Activated T-cell treated with anti-CD3 and anti-CD28 coated beads, Interleukin-2, amount 50 U/mL, for 24 hours (primary cell): ENCODE data around the gene PLLP.
A peak's percentile ranks its signal among the peaks of the same experiment; 100 is the strongest.

Source experiments
- DNase-seq: peaks from one replicate; pipeline ENCODE4 v3.0.0-alpha.2; 2020
- H3K27ac Mint-ChIP-seq: 2 replicates; pipeline ENCODE4 v1.8.0; 2020; ENCODE audit warnings: mild to moderate bottlenecking, mixed read lengths
- H3K27me3 Mint-ChIP-seq: 2 replicates; pipeline ENCODE4 v1.8.0; 2020; ENCODE audit warnings: mixed read lengths
- H3K36me3 Mint-ChIP-seq: 2 replicates; pipeline ENCODE4 v1.8.0; 2020; ENCODE audit warnings: low read depth, mixed read lengths
- H3K4me1 Mint-ChIP-seq: 2 replicates; pipeline ENCODE4 v1.8.0; 2020; ENCODE audit warnings: low read depth, mixed read lengths
- H3K4me3 Mint-ChIP-seq: 2 replicates; pipeline ENCODE4 v1.8.0; 2020; ENCODE audit warnings: mild to moderate bottlenecking, moderate library complexity, mixed read lengths
- H3K9me3 Mint-ChIP-seq: 2 replicates; pipeline ENCODE4 v1.8.0; 2020; ENCODE audit warnings: mixed read lengths

The PLLP gene

DNA sequence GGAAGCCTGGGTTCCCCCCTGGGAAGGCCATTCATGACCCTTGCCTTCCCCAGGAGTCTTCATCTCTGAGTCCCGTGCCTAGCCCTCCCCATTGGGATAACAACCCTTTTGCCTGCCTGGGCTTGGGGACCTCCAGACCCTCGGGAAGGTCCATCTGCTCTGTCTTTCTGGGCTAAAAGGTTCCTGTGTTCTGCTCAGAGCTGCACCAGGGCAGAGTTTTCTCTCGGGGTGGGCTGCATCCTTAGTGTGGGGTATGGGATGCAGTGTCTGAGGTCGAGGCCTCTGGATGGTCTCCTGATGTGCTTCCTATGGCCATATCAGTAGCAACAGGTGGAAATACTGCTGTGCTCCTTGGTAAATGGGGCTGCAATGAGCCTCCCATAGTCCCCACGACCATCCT lies 22.9 kb upstream of the PLLP start:
- H3K4me3 Mint-ChIP-seq, result no peak overlapping the region
- H3K27ac Mint-ChIP-seq, result no peak overlapping the region
- peaks cover 13% of the 10 kb centered on the region for H3K4me1 Mint-ChIP-seq
- no peaks in the 10 kb centered on the region for H3K27me3 Mint-ChIP-seq
- no peaks in the 10 kb centered on the region for H3K9me3 Mint-ChIP-seq
- DNase-seq, result no peak
- H3K36me3 Mint-ChIP-seq, result no peaks in the 10 kb centered on the region

GRCh38 chr16:57306676-57307341 lies 22.3 kb upstream of the PLLP start:
- Mint-ChIP-seq H3K4me1 (peaks cover 13% of the 10 kb centered on the region), H3K36me3 (no peaks in the 10 kb centered on the region), H3K9me3 (no peaks in the 10 kb centered on the region), H3K27me3 (no peaks in the 10 kb centered on the region), H3K27ac (no peak overlapping the region), H3K4me3 (no peak overlapping the region)
- DNase-seq, result no peak

- Mint-ChIP-seq H3K9me3 (no peaks in the 10 kb centered on the region), H3K27me3 (no peaks in the 10 kb centered on the region), H3K36me3 (no peaks in the 10 kb centered on the region), H3K4me1 (peaks cover 13% of the 10 kb centered on the region), H3K27ac (no peak overlapping the region), H3K4me3 (no peak overlapping the region)
- DNase-seq, result no peak
Measured at GRCh38 chr16:57305159-57305811, 20.8 kb upstream of the PLLP start.

- H3K4me1 Mint-ChIP-seq, result peaks cover 10% of the 10 kb centered on the region
- no peaks in the 10 kb centered on the region for H3K27me3 Mint-ChIP-seq
- H3K4me3 Mint-ChIP-seq, result no peak overlapping the region
- H3K36me3 Mint-ChIP-seq, result no peaks in the 10 kb centered on the region
- peak overlapping the region; percentile 40 for H3K27ac Mint-ChIP-seq
- no peaks in the 10 kb centered on the region for H3K9me3 Mint-ChIP-seq
- no peak for DNase-seq
Measured at GRCh38 chr16:57304169-57305061, 19.9 kb upstream of the PLLP start.

- DNase-seq, result no peak
- no peak overlapping the region for H3K4me3 Mint-ChIP-seq
- no peaks in the 10 kb centered on the region for H3K36me3 Mint-ChIP-seq
- H3K27me3 Mint-ChIP-seq, result no peaks in the 10 kb centered on the region
- H3K4me1 Mint-ChIP-seq, result peaks cover 6% of the 10 kb centered on the region
- H3K9me3 Mint-ChIP-seq, result no peaks in the 10 kb centered on the region
- no peak overlapping the region for H3K27ac Mint-ChIP-seq
Measured at GRCh38 chr16:57303910-57304168, 19.4 kb upstream of the PLLP start.

- Mint-ChIP-seq H3K4me1 (peaks cover 8% of the 10 kb centered on the region), H3K27me3 (no peaks in the 10 kb centered on the region), H3K4me3 (no peak overlapping the region), H3K9me3 (no peaks in the 10 kb centered on the region), H3K36me3 (no peaks in the 10 kb centered on the region), H3K27ac (no peak overlapping the region)
- DNase-seq, result no peak
Measured at GRCh38 chr16:57303021-57303909, 18.8 kb upstream of the PLLP start.

- DNase-seq, result no peak
- no peak overlapping the region for H3K4me3 Mint-ChIP-seq
Measured at GRCh38 chr16:57301126-57301817, 16.8 kb upstream of the PLLP start.

GRCh38 chr16:57300387-57301125 lies 16.1 kb upstream of the PLLP start:
- no peaks in the 10 kb centered on the region for H3K27me3 Mint-ChIP-seq
- no peak overlapping the region for H3K27ac Mint-ChIP-seq
- peak; percentile 100 for DNase-seq
- no peak overlapping the region for H3K4me3 Mint-ChIP-seq
- H3K36me3 Mint-ChIP-seq, result no peaks in the 10 kb centered on the region
- peaks cover 15% of the 10 kb centered on the region for H3K4me1 Mint-ChIP-seq
- H3K9me3 Mint-ChIP-seq, result no peaks in the 10 kb centered on the region

More at GRCh38 chr16:57301126-57301817, 16.8 kb upstream of the PLLP start:
- Mint-ChIP-seq H3K27ac (no peak overlapping the region), H3K4me1 (peaks cover 15% of the 10 kb centered on the region), H3K9me3 (no peaks in the 10 kb centered on the region), H3K27me3 (no peaks in the 10 kb centered on the region), H3K36me3 (no peaks in the 10 kb centered on the region)

DNA sequence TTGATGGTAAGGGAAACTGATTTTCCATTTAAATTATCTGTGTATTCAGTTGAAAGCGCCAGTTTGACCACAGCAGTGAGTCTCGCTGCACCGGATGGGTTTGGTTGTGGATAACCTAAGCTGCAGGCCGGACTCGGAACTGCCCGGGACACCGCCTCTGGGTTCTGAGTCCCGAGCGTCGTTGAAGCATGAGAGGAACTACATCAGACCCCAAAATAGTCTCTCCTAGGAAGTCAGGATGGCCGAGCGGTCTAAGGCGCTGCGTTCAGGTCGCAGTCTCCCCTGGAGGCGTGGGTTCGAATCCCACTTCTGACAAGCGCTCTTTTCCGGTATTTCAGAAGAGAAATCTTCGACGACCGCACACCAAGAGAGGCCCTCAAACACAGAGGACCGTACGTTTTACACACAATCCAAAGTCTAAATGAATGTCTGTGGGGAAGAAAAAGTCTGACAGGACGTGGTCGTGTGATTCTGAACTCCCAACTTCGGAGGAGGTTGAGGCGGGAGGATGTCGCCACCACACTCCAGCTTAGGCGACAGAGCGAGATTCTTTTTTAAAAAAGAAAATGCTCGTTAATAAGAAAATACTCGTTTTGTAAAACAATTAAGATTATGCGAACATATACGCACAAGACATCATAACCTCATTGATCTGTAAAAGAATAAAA lies 15.4 kb upstream of the PLLP start:
- no peaks in the 10 kb centered on the region for H3K27me3 Mint-ChIP-seq
- H3K4me1 Mint-ChIP-seq, result peaks cover 15% of the 10 kb centered on the region
- no peak overlapping the region for H3K4me3 Mint-ChIP-seq
- no peaks in the 10 kb centered on the region for H3K36me3 Mint-ChIP-seq
- no peak overlapping the region for H3K27ac Mint-ChIP-seq
- H3K9me3 Mint-ChIP-seq, result no peaks in the 10 kb centered on the region
- peak; percentile 88 for DNase-seq

DNA sequence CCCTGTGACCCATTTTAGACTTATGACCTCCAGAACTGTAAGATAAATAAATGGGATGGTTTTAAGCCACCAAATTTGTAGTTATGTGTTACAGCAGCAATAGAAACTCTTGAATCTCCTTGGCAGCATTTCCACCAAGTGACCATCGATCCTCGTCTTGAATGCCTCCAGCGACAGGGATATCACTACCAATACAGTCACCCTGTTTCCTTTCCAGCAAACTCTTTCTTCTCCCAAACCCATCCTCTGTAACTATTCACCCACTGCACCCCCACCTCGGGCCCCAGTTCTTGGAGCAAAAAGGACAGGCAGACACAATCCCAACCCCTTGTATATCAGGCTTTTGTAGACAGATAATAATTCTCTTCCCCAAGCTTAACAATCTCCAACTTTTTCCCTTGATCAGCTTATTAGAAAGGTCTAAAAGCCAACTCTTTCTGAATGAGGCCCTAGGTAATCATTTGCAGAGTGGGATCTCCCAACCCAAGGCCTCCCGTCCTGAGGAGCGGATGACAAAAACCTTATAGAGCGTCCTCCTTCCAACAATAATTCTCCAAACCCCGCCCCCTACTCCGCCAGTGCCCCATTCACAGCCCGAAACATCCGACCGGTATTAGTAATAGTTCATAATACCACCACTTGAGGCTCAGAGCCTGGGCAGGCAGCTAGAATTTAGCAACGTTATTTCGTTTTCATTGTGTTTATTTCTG lies 14.7 kb upstream of the PLLP start:
- H3K36me3 Mint-ChIP-seq, result no peaks in the 10 kb centered on the region
- H3K4me3 Mint-ChIP-seq, result no peak overlapping the region
- H3K27ac Mint-ChIP-seq, result no peak overlapping the region
- no peaks in the 10 kb centered on the region for H3K27me3 Mint-ChIP-seq
- H3K4me1 Mint-ChIP-seq, result peaks cover 12% of the 10 kb centered on the region
- H3K9me3 Mint-ChIP-seq, result no peaks in the 10 kb centered on the region
- DNase-seq, result no peak

DNA sequence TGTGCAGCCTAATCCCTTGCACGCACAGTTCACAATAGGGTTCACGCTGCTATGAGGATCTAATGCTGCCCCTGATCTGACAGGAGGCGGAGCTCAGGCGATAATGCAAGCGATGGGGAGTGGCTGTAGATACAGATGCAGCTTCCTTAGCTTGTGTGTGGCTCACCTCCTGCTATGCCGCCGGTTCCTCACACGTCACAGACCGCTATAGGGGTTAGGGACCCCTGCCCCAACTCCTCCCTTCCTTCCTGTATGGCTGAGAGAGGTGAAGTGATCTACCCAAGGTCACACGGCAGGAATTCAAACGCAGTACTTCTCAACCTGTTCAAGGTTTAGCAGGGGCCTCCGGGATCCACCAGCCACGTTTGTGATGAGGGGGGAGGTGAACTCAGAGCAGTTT lies 13.4 kb upstream of the PLLP start:
- H3K4me1 Mint-ChIP-seq, result peaks cover 9% of the 10 kb centered on the region
- H3K4me3 Mint-ChIP-seq, result peak overlapping the region; percentile 52

GRCh38 chr16:57289391-57290257 lies 5.2 kb upstream of the PLLP start:
- DNase-seq, result no peak
- no peak overlapping the region for H3K27ac Mint-ChIP-seq
- no peaks in the 10 kb centered on the region for H3K36me3 Mint-ChIP-seq

More for the DNA sequence above, 13.4 kb upstream of the PLLP start:
- peak; percentile 53 for DNase-seq
- H3K36me3 Mint-ChIP-seq, result no peaks in the 10 kb centered on the region
- H3K9me3 Mint-ChIP-seq, result no peaks in the 10 kb centered on the region
- peak overlapping the region; percentile 70 for H3K27ac Mint-ChIP-seq
- no peaks in the 10 kb centered on the region for H3K27me3 Mint-ChIP-seq

More at GRCh38 chr16:57289391-57290257, 5.2 kb upstream of the PLLP start:
- Mint-ChIP-seq H3K27me3 (peaks cover 8% of the 10 kb centered on the region), H3K4me1 (peaks cover 18% of the 10 kb centered on the region), H3K9me3 (no peaks in the 10 kb centered on the region), H3K4me3 (no peak overlapping the region)
